ENCODE measurements around the gene OR2H2.

DNA sequence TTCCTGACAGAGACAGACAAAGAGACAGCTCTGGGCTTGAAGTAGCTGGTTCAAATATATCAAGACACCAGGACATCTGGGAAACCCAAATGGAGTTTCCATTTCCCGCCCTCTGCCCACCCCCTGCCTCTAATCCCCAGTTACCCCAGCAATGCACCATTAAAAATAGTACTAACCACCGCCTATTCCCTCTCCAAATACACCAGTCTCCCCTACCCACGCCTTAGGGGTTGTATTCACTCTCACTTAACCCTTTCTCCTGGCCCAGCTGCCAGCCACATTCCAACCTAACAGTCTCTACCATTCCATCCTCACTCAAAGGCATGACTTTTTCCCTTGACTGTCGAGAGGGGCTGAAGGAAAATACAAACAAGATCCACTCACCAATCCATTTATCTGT is 25.6 kb downstream of the OR2H2 start:
- TF ChIP-seq CTCF (IDR thresholded peaks at IDR 0.05; ENCODE audit: low read length) (no peak), EZH2phosphoT487 (IDR thresholded peaks at IDR 0.05; ENCODE audit: low read length) (no peak), EZH2 (optimal IDR thresholded peaks at IDR 0.05; ENCODE audit: low read depth, low read length) (no peak)

All from MM.1S (cell line).